K562 (cell line): ENCODE results near the gene CEBPB. TPM values are rescaled to one million over a fixed set of nuclear protein-coding genes. Genes with fewer than 3 reads are reported as not detected.

Experiments
- ATF1 ChIP-seq, 2 experiments: fragments of 450-650 bp in 1 of 2; IDR thresholded peaks; 2 replicates each; pipeline ENCODE4 v1.6.1; 2016; ENCODE audit warnings: missing compliant biosample characterization in 1 of 2, missing genetic modification characterization in 1 of 2
- DPF2 ChIP-seq: fragments of 450-650 bp; IDR thresholded peaks from 2 replicates; pipeline ENCODE4 v1.6.1; 2016
- GATA2 ChIP-seq: sonication (generic); formaldehyde crosslinking; IDR thresholded peaks from 2 replicates; pipeline ENCODE4 v1.4.0; 2020; ENCODE audit warnings: mild to moderate bottlenecking, missing genetic modification reagents
- HLTF ChIP-seq: fragments of 450-650 bp; IDR thresholded peaks from 2 replicates; pipeline ENCODE4 v1.6.1; 2016
- KAT7 ChIP-seq: sonication (generic); formaldehyde crosslinking; IDR thresholded peaks from 2 replicates; pipeline ENCODE4 v1.8.0; 2022; ENCODE audit warnings: missing genetic modification reagents, mild to moderate bottlenecking, borderline replicate concordance
- NCOA1 ChIP-seq: fragments of 450-650 bp; IDR thresholded peaks from 2 replicates; pipeline ENCODE4 v1.6.1; 2016; ENCODE audit warnings: low read depth
- NCOA2 ChIP-seq, 2 experiments: fragments of 450-650 bp; IDR thresholded peaks; 2 replicates each; pipeline ENCODE4 v1.6.1; 2018; ENCODE audit warnings: mild to moderate bottlenecking in 2 of 2, moderate library complexity in 1 of 2; ENCODE audit not compliant: partially characterized antibody in 2 of 2
- NEUROD1 ChIP-seq: fragments of 150-350 bp; IDR thresholded peaks from 2 replicates; pipeline ENCODE4 v1.6.1; 2014; ENCODE audit warnings: borderline replicate concordance, low read length, low read depth; ENCODE audit not compliant: partially characterized antibody
- NFRKB ChIP-seq: fragments of 450-650 bp; IDR thresholded peaks from 2 replicates; pipeline ENCODE4 v1.6.1; 2016; ENCODE audit warnings: low read depth
- RB1 ChIP-seq: fragments of 450-650 bp; IDR thresholded peaks from 2 replicates; pipeline ENCODE4 v1.6.1; 2017; ENCODE audit warnings: low read depth, mild to moderate bottlenecking
- RNF2 ChIP-seq: sonication (generic); IDR thresholded peaks from 2 replicates; pipeline ENCODE4 v1.6.1; 2016
- SNRNP70 ChIP-seq: fragments of 200-400 bp; formaldehyde crosslinking; optimal IDR thresholded peaks from 2 replicates; pipeline ENCODE3; 2017; ENCODE audit warnings: low read depth, low read length
- THRAP3 ChIP-seq: fragments of 450-650 bp; IDR thresholded peaks from 2 replicates; pipeline ENCODE4 v1.6.1; 2016; ENCODE audit warnings: mild to moderate bottlenecking, inconsistent platforms, borderline replicate concordance
- polyA plus RNA-seq, 8 experiments: library from polyadenylated mRNA; depleted of rRNA in 4 of 8; stranded (reverse) in 5 of 8; unstranded in 3 of 8; fragments of >200 nt; fragmentation: Nextera tagmentation in 2 of 8; fragmentation: Illumina TruSeq in 1 of 8; extraction: Ambion mirVana in 2 of 8; extraction: Trizol in 1 of 8; gene quantifications; 2 replicates each; pipeline versions ENCODE4 v1.2.1 to v1.2.3, GENCODE V29; 2011 to 2014; ENCODE audit warnings: inconsistent platforms in 1 of 8, missing spikeins in 1 of 8
- total RNA-seq, 7 experiments: library from RNA; depleted of rRNA in 6 of 7; stranded (reverse); fragments of >200 nt in 6 of 7; fragmentation: Illumina TruSeq in 2 of 7; extraction: Trizol in 2 of 7; gene quantifications; 2 replicates each; pipeline versions ENCODE4 v1.2.1 to v1.2.3, GENCODE V29; 2011 to 2021; ENCODE audit warnings: low replicate concordance in 1 of 7
- TF ChIP-seq, protein P1 (sequence below): fragments of 200-800 bp; sonication (Bioruptor generic); IDR thresholded peaks from 2 replicates; pipeline ENCODE4 v1.6.1; 2017; ENCODE audit warnings: missing genetic modification characterization, missing compliant biosample characterization
- TF ChIP-seq, protein P2 (sequence below): fragments of 250-450 bp; sonication (Bioruptor Pico); IDR thresholded peaks from 2 replicates; pipeline ENCODE4 v1.9.0; 2021; ENCODE audit warnings: mild to moderate bottlenecking, inconsistent platforms
- TF ChIP-seq, protein P3 (sequence below), 2 experiments: fragments of 150-350 bp in 1 of 2; IDR thresholded peaks; 2 replicates each; pipeline ENCODE4 v1.6.1; 2012 to 2016; ENCODE audit warnings: low read depth in 2 of 2, low read length in 2 of 2, mild to moderate bottlenecking in 1 of 2, moderate library complexity in 1 of 2
- TF ChIP-seq, protein P4 (sequence below): fragments of 450-650 bp; IDR thresholded peaks from one replicate; pipeline ENCODE4 v1.6.1; 2018; ENCODE audit warnings: mild to moderate bottlenecking, moderate library complexity; ENCODE audit not compliant: partially characterized antibody
- TF ChIP-seq, protein P5 (sequence below): sonication (generic); formaldehyde crosslinking; IDR thresholded peaks from 2 replicates; pipeline ENCODE4 v1.8.1; 2022; ENCODE audit warnings: missing genetic modification reagents

The CEBPB gene
- total and polyA plus RNA-seq, 9 of the 15 experiments (the other 6 are each of a cell fraction or from before 2014, with no cell fraction given): 1.2 to 72.6 (median 7.8) TPM

DNA sequence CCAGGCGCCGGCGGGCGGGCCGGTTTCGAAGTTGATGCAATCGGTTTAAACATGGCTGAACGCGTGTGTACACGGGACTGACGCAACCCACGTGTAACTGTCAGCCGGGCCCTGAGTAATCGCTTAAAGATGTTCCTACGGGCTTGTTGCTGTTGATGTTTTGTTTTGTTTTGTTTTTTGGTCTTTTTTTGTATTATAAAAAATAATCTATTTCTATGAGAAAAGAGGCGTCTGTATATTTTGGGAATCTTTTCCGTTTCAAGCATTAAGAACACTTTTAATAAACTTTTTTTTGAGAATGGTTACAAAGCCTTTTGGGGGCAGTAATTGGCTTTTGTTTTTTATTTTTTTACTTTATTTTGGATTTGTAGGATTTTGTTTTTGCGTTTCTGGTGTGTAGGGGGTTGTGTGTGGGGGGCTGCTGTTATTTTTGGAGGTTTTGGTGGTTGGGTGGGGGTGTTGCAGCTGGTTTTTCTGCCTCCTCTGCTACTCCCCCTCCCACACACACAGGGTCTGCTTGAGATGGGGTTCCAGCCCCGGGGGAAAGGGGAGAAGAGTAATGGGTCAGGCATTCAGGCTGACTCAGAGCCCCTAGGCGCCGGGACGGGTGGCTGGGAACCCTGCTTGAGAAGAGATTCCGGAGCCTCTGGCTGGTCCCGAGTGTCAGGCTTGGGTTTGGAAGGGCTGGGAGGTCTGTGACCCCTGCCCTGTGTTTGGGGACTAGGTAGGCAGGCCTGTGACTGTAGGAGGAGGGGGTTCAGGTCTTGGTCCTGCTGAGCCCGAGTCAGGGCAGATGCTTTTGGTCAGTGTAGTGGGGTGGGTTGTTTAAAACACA, 2.0 kb downstream of the CEBPB start (continued):
- TF ChIP-seq, protein P1, sequence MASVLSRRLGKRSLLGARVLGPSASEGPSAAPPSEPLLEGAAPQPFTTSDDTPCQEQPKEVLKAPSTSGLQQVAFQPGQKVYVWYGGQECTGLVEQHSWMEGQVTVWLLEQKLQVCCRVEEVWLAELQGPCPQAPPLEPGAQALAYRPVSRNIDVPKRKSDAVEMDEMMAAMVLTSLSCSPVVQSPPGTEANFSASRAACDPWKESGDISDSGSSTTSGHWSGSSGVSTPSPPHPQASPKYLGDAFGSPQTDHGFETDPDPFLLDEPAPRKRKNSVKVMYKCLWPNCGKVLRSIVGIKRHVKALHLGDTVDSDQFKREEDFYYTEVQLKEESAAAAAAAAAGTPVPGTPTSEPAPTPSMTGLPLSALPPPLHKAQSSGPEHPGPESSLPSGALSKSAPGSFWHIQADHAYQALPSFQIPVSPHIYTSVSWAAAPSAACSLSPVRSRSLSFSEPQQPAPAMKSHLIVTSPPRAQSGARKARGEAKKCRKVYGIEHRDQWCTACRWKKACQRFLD (CRISPR knock-in tag): peak; percentile 87
- TF ChIP-seq, protein P2, sequence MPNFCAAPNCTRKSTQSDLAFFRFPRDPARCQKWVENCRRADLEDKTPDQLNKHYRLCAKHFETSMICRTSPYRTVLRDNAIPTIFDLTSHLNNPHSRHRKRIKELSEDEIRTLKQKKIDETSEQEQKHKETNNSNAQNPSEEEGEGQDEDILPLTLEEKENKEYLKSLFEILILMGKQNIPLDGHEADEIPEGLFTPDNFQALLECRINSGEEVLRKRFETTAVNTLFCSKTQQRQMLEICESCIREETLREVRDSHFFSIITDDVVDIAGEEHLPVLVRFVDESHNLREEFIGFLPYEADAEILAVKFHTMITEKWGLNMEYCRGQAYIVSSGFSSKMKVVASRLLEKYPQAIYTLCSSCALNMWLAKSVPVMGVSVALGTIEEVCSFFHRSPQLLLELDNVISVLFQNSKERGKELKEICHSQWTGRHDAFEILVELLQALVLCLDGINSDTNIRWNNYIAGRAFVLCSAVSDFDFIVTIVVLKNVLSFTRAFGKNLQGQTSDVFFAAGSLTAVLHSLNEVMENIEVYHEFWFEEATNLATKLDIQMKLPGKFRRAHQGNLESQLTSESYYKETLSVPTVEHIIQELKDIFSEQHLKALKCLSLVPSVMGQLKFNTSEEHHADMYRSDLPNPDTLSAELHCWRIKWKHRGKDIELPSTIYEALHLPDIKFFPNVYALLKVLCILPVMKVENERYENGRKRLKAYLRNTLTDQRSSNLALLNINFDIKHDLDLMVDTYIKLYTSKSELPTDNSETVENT (CRISPR knock-in tag): no peak
- TF ChIP-seq, protein P3, sequence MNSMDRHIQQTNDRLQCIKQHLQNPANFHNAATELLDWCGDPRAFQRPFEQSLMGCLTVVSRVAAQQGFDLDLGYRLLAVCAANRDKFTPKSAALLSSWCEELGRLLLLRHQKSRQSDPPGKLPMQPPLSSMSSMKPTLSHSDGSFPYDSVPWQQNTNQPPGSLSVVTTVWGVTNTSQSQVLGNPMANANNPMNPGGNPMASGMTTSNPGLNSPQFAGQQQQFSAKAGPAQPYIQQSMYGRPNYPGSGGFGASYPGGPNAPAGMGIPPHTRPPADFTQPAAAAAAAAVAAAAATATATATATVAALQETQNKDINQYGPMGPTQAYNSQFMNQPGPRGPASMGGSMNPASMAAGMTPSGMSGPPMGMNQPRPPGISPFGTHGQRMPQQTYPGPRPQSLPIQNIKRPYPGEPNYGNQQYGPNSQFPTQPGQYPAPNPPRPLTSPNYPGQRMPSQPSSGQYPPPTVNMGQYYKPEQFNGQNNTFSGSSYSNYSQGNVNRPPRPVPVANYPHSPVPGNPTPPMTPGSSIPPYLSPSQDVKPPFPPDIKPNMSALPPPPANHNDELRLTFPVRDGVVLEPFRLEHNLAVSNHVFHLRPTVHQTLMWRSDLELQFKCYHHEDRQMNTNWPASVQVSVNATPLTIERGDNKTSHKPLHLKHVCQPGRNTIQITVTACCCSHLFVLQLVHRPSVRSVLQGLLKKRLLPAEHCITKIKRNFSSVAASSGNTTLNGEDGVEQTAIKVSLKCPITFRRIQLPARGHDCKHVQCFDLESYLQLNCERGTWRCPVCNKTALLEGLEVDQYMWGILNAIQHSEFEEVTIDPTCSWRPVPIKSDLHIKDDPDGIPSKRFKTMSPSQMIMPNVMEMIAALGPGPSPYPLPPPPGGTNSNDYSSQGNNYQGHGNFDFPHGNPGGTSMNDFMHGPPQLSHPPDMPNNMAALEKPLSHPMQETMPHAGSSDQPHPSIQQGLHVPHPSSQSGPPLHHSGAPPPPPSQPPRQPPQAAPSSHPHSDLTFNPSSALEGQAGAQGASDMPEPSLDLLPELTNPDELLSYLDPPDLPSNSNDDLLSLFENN (IDR thresholded peaks at IDR 0.05; ENCODE audit: low read depth in 2 of 2, low read length in 2 of 2): peak in 1 of 2 experiments; percentile 44; a peak in 1 of 4 replicates
- TF ChIP-seq RB1 (no peak), GATA2 (CRISPR knock-in tag) (no peak), ATF1 (CRISPR knock-in tag; IDR thresholded peaks at IDR 0.05) (no peak), ATF1 (tag; IDR thresholded peaks at IDR 0.05) (peak; percentile 46), HLTF (0 out of 2 replicates have a peak, but pooled peaks have one; percentile 64), NCOA1 (no peak), NEUROD1 (peak; percentile 81), DPF2 (peak; percentile 62; the same call in 1 of the 2 replicates), KAT7 (CRISPR knock-in tag) (no peak; the same call in 1 of the 2 replicates), SNRNP70 (no peak), NFRKB (peak; percentile 97), NCOA2 (IDR thresholded peaks at IDR 0.05; ENCODE audit: partially characterized antibody in 2 of 2) (no peak), RNF2 (no peak), THRAP3 (peak; percentile 56; the same call in 1 of the 2 replicates)
- TF ChIP-seq, protein P4, sequence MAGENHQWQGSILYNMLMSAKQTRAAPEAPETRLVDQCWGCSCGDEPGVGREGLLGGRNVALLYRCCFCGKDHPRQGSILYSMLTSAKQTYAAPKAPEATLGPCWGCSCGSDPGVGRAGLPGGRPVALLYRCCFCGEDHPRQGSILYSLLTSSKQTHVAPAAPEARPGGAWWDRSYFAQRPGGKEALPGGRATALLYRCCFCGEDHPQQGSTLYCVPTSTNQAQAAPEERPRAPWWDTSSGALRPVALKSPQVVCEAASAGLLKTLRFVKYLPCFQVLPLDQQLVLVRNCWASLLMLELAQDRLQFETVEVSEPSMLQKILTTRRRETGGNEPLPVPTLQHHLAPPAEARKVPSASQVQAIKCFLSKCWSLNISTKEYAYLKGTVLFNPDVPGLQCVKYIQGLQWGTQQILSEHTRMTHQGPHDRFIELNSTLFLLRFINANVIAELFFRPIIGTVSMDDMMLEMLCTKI: no peak
- TF ChIP-seq, protein P5, sequence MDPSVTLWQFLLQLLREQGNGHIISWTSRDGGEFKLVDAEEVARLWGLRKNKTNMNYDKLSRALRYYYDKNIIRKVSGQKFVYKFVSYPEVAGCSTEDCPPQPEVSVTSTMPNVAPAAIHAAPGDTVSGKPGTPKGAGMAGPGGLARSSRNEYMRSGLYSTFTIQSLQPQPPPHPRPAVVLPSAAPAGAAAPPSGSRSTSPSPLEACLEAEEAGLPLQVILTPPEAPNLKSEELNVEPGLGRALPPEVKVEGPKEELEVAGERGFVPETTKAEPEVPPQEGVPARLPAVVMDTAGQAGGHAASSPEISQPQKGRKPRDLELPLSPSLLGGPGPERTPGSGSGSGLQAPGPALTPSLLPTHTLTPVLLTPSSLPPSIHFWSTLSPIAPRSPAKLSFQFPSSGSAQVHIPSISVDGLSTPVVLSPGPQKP (CRISPR knock-in tag): no peak
